ENCODE measurements around the gene NTF4.
"Not testable (repeated sequence)": the region's sequence is repeated elsewhere in the genome, so short reads cannot be mapped to it uniquely, and the experiment has no call there.

NTF4 gene

GRCh38 chr19:49091391-49092038 is 26.9 kb upstream of the NTF4 start:
- DNase-seq (ENCODE audit: low read depth, low spot score) = no peak

GRCh38 chr19:49086296-49086695 is 21.7 kb upstream of the NTF4 start:
- no peak for DNase-seq (ENCODE audit: low read depth, low spot score)

GRCh38 chr19:49085868-49086232 is 21.2 kb upstream of the NTF4 start:
- DNase-seq (ENCODE audit: low read depth, low spot score) = no peak

- DNase-seq (ENCODE audit: low read depth, low spot score) = peak; percentile 99
Observed at GRCh38 chr19:49085020-49085867, 20.6 kb upstream of the NTF4 start, which contains the start of gene SNRNP70. Gene SNRNP70 (plus strand): TSS chr19:49085451. CDS start chr19:49086415, 964 bp downstream.

GRCh38 chr19:49084206-49085019 is 19.8 kb upstream of the NTF4 start:
- no peak for DNase-seq (ENCODE audit: low read depth, low spot score)

- DNase-seq (ENCODE audit: low read depth, low spot score) = no peak
Observed at GRCh38 chr19:49081273-49081672, 16.7 kb upstream of the NTF4 start.

GRCh38 chr19:49080392-49080791 is 15.8 kb upstream of the NTF4 start:
- DNase-seq (ENCODE audit: low read depth, low spot score) = no peak

- DNase-seq (ENCODE audit: low read depth, low spot score) = not testable (repeated sequence)
Observed at GRCh38 chr19:49074869-49075268, 10.3 kb upstream of the NTF4 start.

GRCh38 chr19:49073514-49074378 is 9.1 kb upstream of the NTF4 start:
- DNase-seq (ENCODE audit: low read depth, low spot score) = no peak

- no peak for DNase-seq (ENCODE audit: low read depth, low spot score)
Observed at GRCh38 chr19:49071860-49072547, 7.4 kb upstream of the NTF4 start.

- no peak for DNase-seq (ENCODE audit: low read depth, low spot score)
Observed at GRCh38 chr19:49070416-49070815, 5.8 kb upstream of the NTF4 start.

GRCh38 chr19:49069026-49069425 is 4.4 kb upstream of the NTF4 start:
- DNase-seq (ENCODE audit: low read depth, low spot score) = no peak

GRCh38 chr19:49067554-49067953 is 2.9 kb upstream of the NTF4 start:
- no peak for DNase-seq (ENCODE audit: low read depth, low spot score)

- no peak for DNase-seq (ENCODE audit: low read depth, low spot score)
Observed at GRCh38 chr19:49065905-49066512, 1.4 kb upstream of the NTF4 start.

GRCh38 chr19:49064029-49064629 is 489 bp downstream of the NTF4 start:
- no peak for DNase-seq (ENCODE audit: low read depth, low spot score)

GRCh38 chr19:49061445-49061844 is 3.2 kb downstream of the NTF4 start:
- no peak for DNase-seq (ENCODE audit: low read depth, low spot score)

- DNase-seq (ENCODE audit: low read depth, low spot score) = no peak
Observed at GRCh38 chr19:49061000-49061399, 3.6 kb downstream of the NTF4 start.

- DNase-seq (ENCODE audit: low read depth, low spot score) = no peak
Observed at GRCh38 chr19:49059053-49059452, 5.6 kb downstream of the NTF4 start.

- DNase-seq (ENCODE audit: low read depth, low spot score) = no peak
Observed at GRCh38 chr19:49058562-49058961, 6.1 kb downstream of the NTF4 start.

All from brain pericyte (primary cell).